ENCODE data around the gene EP300. TPM values are rescaled to one million over a fixed set of nuclear protein-coding genes. Genes with fewer than 3 reads are reported as not detected.

Gene EP300
- total RNA-seq, 1 experiment from 2014 or later = 17.8 TPM

- TF ChIP-seq EZH2phosphoT487 (IDR thresholded peaks at IDR 0.05; ENCODE audit: borderline replicate concordance, low read length) (no peak), CTCF (conservative IDR thresholded peaks at IDR 0.05; ENCODE audit: low read depth, low read length) (no peak), EZH2 (IDR thresholded peaks at IDR 0.05; ENCODE audit: low read length, unreplicated experiment) (no peak)
- Histone ChIP-seq H3K4me2 (ENCODE audit: low read length) (peak overlapping the region; percentile 88), H3K27ac (ENCODE audit: low read length) (peak overlapping the region; percentile 94), H3K36me3 (ENCODE audit: low read depth, low read length) (no peaks in the 10 kb centered on the region), H3K9me3 (ENCODE audit: low read length) (no peaks in the 10 kb centered on the region), H3K4me3 (ENCODE audit: low read length) (peak overlapping the region; percentile 92), H4K20me1 (ENCODE audit: low read length) (peaks cover 32% of the 10 kb centered on the region), H2AFZ (ENCODE audit: low read length) (peak overlapping the region; percentile 89), H3K9me2 (replicated peaks; ENCODE audit: low read length) (no peaks in the 10 kb centered on the region), H3K4me1 (ENCODE audit: insufficient read depth, low read length) (peaks cover 7% of the 10 kb centered on the region), H3K27me3 (ENCODE audit: low read length) (no peaks in the 10 kb centered on the region), H3K9ac (ENCODE audit: low read length) (peak overlapping the region; percentile 99), H3K79me2 (ENCODE audit: low read length) (peaks cover 42% of the 10 kb centered on the region), H3F3A (ENCODE audit: low read length, unreplicated experiment) (no peaks in the 10 kb centered on the region)
- intact Hi-C loops (cut with micrococcal nuclease) = loop anchor here (1.0 to 10.0 kb wide), 3 partner anchors 69 to 167 kb away; partner anchors contain the start of gene RBX1
- ChIA-PET POLR2A (ENCODE audit: unreplicated experiment) (interaction anchor here (0.6 to 1.0 kb wide), 4 partner anchors 13 to 140 kb away, joined by 3 to 5 read pairs (median 4); partner anchors contain the start of gene RBX1), CTCF (no interaction called here)
- DNase-seq (peak; percentile 95), ATAC-seq (peak; percentile 89)
- BruUV-seq (replicated peaks) = TSS peak; percentile 97
Measured at GRCh38 chr22:41091132-41092022, 1.0 kb upstream of the EP300 start.

- ATAC-seq (no peak), DNase-seq (peak; percentile 22)
- Histone ChIP-seq H3K4me2 (ENCODE audit: low read length) (peak overlapping the region; percentile 93), H3K27me3 (ENCODE audit: low read length) (no peaks in the 10 kb centered on the region), H3K9ac (ENCODE audit: low read length) (peak overlapping the region; percentile 99), H4K20me1 (ENCODE audit: low read length) (peaks cover 42% of the 10 kb centered on the region), H3K9me3 (ENCODE audit: low read length) (no peaks in the 10 kb centered on the region), H3K36me3 (ENCODE audit: low read depth, low read length) (no peaks in the 10 kb centered on the region), H3K4me1 (ENCODE audit: insufficient read depth, low read length) (peaks cover 15% of the 10 kb centered on the region), H3K9me2 (replicated peaks; ENCODE audit: low read length) (no peaks in the 10 kb centered on the region), H3K27ac (ENCODE audit: low read length) (peak overlapping the region; percentile 28), H3K4me3 (ENCODE audit: low read length) (peak overlapping the region; percentile 76), H3K79me2 (ENCODE audit: low read length) (peaks cover 57% of the 10 kb centered on the region), H2AFZ (ENCODE audit: low read length) (0 out of 2 replicates have a peak overlapping the region, but pooled peaks have one; percentile 7), H3F3A (ENCODE audit: low read length, unreplicated experiment) (no peaks in the 10 kb centered on the region)
- TF ChIP-seq EZH2 (IDR thresholded peaks at IDR 0.05; ENCODE audit: low read length, unreplicated experiment) (no peak), CTCF (conservative IDR thresholded peaks at IDR 0.05; ENCODE audit: low read depth, low read length) (no peak), EZH2phosphoT487 (IDR thresholded peaks at IDR 0.05; ENCODE audit: borderline replicate concordance, low read length) (no peak)
- POLR2A ChIA-PET (ENCODE audit: unreplicated experiment) = interaction anchor here (0.5 to 1.0 kb wide), 2 partner anchors 140 to 141 kb away, joined by 3 to 6 read pairs; partner anchors contain the start of gene RBX1
- CTCF ChIA-PET = interaction anchor here (1.1 kb wide), 1 partner anchor 170 kb away, joined by 3 read pairs; no protein-coding TSS in a partner anchor
- intact Hi-C loops (cut with micrococcal nuclease) = loop anchor here (10.0 kb wide), 1 partner anchor 168 kb away; no protein-coding TSS in a partner anchor
- no TSS peak for BruUV-seq (replicated peaks)
Measured at GRCh38 chr22:41092847-41093411, 537 bp downstream of the EP300 start.
